GM21576 (cell line): ENCODE measurements around the gene FMO1.
"Not testable (repeated sequence)": the region's sequence is repeated elsewhere in the genome, so short reads cannot be mapped to it uniquely, and the experiment has no call there.

ENCODE experiments used
- ATAC-seq: cut with Tn5 transposase; IDR thresholded peaks from one replicate; pipeline ENCODE4 v1.9.1; 2021; ENCODE audit warnings: mild to moderate bottlenecking, moderate library complexity; ENCODE audit not compliant: unreplicated experiment

Gene FMO1

DNA sequence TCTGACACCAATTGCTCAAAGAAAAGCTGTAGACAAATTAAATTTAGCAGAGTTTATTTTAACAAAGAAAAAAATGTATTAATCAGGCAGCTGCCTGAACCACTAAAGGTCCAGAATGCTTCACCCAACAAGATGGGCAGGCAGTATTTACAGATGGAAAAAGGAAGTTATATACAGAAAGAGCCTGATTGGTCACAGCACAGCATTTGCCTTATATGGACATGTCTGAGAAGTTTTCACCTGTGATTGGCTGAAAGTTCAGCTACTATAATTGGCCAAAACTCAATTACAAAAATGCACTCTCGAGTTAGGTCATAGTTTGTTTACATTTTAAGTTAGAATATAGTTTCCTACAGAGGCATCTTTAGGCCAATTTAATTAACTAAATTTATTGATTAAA lies 15.1 kb upstream of the FMO1 start:
- ATAC-seq, result no peak

DNA sequence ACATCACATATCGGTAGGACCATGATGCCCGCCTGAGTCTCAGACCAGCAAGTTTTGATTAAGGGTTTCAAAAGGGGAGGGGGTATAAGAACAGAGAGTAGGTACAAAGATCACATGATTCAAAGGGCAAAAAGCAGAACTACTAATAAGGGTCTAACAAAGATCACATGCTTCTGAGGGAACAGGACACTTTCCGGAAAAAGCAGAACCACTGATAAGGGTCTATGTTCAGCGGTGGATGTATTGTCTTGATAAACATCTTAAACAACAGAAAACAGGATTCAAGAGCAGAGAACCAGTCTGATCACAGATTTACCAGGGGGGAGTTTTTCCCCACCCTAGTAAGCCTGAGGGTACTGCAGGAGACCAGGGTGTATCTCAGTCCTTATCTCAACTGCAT lies 12.1 kb upstream of the FMO1 start:
- not testable (repeated sequence) for ATAC-seq

DNA sequence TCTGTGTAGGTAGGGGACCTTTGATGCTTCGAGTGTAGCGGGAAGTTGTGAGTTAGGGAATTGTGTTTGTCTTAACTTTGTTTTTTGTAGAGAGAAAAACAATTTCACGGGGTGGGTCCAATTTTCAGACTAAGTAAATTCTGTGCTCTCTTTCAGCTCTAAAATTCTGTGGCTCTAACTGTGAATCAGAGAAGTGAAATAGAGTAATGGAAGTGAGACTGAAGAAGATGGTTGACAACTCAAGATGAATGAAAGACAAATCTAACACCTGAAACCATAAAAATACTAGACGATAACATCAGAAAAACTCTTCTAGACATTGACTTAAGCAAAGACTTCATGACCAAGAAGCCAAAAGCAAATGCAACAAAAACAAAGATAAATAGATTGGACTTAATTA lies 4.4 kb upstream of the FMO1 start:
- no peak for ATAC-seq

DNA sequence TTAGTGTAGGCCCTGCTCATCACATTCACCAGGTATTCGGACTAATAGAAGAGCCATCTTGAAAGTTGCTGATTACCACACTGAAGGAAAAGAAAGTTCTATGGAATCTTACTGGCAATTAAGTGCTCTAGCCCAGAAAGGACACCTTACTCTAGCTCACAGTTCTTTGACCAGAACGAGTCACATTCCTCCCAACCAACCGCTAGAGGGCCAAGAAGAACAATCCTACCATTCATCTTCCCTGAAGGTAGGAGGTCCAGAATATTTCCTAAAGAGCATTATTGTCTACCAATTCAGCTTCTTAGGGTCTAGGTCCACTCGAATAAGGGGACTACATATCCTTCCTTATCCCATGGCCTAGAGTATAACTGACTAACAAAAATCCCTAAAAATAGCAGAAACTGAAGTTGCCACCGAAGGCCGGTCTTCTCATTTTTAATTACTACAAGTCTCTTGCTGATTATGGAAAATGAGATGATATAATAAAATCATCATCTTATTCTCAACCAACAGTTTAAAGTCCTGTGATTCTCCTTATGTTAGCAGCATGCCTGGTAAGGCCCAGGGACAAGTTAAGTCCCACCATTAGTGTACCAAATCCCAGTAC lies 2.7 kb upstream of the FMO1 start:
- peak; percentile 85 for ATAC-seq

DNA sequence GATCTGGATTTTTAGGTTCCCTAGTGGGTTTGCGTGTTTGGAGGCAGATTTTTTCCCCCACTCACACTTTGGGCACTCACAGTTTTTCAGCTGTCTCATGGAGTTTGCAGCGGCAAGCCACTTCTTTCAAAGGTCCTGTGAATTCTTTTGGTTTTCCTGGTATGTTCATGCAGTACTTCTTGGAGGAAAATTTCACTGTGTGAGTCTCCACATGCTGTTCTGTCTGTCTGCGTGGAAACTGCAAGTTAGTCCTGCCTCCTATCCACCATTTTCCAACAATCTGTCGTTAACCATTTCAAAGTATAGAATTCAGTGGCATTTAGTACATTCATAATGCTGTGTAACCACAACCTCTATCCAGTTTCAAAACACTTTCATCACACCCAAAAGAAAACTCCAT lies 793 bp upstream of the FMO1 start:
- no peak for ATAC-seq

DNA sequence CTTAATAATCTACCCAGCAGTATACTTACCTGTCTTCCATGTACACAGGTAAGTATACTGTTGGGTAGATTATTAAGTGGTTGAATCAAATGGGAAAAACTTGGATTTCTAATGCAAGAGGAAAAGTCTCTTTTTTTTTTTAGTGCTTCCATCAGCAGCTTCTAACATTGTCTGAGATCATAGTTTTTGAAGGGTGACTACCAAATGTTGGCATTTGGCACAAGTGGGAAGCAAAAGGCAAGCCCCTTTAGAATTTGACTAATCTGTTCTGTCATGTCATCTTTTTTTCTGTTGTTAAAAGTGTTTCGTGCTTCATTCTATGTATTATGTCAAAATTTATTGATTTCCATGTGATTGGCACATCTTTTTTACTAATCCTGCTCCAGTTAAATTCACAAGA lies 547 bp downstream of the FMO1 start:
- no peak for ATAC-seq

DNA sequence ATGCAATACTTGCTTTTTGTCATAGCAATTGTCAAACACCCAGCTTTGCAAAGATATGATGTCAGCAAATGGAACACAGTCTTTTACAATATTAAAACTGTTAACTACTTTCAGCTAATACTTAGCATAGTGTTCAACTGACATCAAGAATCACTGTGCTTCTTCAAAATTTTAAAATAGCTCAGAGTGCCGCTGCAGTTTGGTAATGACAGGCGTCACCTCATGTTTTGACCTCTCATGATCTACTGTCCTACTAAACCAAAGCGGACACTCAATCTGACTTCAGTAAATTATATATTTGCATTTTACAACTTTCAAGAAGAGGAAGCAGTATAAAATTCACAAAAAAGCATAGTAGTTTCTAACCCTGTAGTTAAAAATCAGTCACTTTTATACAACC lies 2.0 kb downstream of the FMO1 start:
- no peak for ATAC-seq

DNA sequence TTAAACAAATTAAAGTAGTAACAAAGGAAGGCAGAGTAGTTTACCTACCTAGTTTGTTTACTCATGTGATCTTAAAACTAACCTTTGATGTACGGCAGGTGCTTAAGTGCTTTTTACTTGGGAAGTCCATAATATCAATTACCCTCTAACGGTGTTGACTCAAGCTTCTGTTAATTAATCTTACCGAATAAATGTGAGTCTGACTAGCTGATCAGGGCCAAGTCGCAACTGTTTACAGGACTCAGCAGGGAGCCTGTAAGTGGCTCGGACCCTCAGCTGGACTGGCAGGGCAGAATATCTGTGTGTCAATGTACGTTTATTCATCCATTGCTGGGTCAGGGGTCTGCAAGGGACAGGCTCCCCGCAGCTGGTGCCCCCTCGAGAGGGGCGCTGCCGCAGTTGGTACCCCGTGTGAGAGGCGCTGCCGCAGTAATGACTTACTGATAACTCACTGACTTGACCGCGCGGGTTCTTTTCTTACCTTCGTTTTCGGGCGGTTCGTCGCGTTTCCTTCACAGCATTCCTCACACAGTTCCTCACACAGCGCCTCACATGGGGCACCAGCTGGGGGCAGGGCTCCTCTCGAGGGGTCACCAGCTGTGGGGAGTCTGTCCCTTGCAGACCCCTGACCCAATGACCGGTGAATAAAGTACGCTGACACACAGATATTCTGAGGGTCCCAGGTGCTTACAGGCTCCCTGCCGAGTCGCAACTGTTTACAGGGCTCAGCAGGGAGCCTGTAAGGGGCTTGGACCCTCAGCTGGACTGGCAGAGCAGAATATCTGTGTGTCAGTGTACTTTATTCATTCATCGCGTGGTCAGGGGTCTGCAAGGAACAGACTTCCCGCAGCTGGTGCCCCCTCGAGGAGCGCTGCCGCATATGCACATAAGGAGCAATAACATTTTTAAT lies 3.0 kb downstream of the FMO1 start:
- no peak for ATAC-seq

DNA sequence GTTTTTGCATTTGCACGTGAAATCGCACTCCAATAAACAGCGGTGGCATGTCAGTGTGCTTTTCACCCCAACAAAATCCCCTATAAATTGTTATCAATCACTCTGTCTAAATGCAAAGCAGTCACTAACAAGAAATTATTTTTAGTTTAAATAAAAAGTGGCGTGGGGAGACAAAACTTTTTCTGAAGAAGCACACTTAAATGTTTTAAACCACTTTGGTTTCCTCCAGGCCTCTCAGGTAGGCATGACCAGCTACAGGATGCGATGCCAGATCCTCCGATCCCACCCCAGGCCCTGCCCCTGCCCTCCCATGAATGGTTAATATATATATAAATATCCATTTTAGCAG lies 3.6 kb downstream of the FMO1 start:
- ATAC-seq, result no peak

DNA sequence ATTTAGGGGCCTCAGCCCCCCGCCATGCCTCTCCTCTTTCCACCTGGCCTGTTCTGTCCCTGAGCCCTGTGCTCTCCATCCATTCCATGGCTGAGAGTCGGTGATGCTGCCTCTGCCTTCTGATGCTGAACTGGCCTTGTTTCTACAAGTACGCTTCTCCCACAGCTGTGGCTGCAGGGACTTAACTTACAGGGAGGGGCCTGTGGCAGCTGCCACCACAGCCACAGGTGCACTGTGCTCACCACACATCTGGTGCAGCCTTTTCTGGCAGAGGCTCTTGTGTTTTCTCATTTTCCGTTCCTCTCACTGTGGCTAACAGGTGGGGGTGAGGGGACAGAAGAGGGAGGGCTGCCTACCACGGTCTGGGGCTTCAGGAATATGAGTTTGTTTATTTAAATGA lies 4.2 kb downstream of the FMO1 start:
- peak; percentile 94 for ATAC-seq

DNA sequence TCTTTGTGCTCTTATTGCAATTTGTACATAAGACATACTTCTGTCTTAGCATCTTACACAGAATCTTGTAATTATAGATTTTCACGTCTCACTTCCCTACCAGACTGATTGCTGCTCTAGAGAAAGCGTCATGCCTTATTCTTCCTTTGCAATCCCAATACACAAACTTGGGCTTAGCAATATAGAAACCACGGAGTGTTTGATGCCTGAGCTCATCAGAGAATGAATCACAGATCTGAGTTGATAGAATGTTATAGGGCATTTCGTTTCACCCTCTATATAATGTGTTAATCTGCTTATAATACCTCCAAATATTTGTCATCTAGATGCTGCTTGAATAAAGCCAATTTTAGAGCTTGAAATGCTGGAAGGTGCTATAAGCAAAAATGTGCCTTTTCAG lies 6.6 kb downstream of the FMO1 start:
- ATAC-seq, result no peak

DNA sequence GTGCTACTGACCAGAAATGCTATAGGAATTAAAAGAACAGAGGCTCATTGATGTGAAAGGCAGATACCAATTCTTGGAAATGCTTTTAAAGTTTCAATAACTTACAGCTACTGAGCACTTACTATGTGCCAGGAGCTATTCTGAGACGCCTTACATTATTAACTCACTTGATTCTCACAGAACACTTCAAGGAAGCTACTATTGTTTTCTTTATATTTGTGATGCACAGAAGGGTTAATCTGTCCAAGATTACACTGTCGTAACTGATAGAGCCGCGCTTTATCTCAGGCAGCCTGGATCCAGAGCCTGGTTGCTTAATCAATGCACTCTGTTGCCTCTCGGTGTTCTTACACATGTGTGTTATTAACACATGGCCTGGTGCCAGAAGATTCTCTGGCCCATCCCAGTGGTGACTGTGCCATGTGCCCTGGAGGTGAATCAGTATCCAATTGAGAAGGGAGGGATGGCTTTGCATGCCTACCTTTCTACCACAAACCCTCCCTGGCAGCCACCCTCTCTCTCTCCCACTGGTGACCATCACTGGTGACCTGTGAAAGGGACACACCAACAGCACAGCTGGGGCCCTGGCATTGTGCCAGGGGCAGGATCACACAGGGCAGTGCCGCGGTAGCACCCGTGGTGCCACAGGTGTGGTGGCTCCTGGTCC lies 8.8 kb downstream of the FMO1 start:
- ATAC-seq, result no peak

DNA sequence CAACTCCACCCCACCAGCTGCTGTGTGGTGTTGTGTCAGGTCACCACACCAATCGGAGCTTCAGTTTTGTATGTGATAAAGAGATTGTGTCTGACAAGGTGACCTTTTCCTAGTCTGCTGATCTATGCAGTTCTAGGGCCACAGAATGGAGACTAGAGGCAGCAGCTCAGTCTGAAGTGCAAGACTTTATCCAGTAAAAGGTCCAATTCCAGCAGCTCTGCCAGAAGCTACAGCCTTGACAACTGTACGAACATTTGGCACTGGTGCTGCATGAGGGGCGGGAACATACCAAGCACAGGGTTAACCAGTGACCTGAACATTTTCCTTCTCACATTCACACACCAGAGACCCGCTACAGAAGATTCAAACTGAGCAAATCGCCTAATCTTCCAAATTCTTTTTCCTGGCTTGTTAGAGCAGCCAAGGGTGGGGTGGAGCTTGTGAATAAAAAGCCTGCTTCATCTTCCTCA lies 9.3 kb downstream of the FMO1 start:
- ATAC-seq, result no peak

DNA sequence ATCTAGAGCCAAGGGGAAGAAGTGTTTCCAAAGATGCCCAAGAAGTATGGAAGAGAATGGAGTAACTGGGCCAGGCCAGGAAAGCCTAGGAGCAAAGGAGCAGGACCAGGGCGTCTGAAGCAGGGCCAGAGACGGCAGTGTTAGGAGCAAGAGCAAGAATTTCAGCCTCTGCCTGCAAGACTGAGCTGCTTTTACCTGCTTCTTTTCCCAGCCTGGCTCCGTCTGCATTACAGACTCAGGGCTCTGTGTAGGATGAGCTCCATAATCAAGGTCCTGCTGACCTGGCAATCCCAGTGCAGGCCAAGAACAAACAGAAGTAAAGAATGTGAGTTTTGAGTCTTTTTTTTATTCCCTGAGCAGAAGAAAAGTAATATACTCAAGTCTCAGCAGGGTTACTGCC lies 10.1 kb downstream of the FMO1 start:
- no peak for ATAC-seq

DNA sequence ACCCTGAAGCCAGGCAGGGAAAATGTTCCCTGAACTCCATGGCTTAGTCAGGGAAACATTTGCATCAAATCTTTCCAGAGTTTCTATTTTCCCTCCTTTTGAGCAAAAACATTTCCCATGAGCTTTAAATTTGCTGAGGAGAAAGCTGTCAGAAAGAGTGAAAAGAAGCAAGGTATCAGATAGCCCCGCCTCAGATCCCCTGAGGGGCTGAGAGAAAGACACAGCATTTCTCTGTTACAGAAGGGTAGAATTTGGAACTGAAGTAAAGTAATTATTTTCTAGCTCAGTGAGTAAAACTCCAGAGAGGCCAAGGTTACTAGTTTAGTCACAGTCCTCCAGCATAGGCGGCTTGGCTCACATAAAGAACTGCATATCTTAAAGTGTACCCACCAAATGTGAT lies 10.6 kb downstream of the FMO1 start:
- ATAC-seq, result no peak

DNA sequence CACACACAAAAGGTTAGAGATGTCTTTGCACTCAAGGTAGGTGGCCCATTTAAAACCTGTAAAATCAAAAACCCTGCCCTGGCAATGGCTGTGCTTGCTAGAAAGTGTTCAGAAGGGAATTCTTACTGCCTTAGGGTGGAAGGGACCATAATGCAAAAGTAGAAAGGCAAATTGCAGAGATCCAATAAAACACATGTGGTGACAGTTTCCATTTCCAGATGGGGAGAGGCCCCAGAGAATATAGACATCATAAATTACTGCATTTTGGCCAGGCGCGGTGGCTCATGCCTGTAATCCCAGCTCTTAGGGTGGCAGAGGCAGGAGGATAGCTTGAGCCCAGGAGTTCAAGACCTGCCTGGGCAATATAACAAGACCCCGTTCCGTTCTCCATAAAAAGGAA lies 13.0 kb downstream of the FMO1 start:
- no peak for ATAC-seq

DNA sequence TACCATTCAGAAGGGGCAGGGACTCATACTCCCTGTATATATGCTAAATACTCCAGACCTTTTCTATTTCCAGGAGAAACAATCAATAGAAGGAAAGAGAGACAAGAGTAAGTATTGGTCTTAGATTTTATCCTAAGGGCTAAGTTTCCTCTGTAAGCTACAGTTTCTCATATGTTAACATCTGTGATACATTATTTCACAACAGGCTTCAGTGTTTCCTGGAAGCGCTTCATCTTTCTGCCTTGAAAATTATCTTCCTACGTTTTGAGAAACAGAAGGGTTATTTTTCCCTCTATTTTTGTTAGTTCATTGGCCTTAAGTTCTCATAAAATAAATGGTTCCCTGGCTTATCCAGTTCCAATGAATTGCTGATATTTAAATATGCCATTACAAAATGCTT lies 15.6 kb downstream of the FMO1 start:
- no peak for ATAC-seq

DNA sequence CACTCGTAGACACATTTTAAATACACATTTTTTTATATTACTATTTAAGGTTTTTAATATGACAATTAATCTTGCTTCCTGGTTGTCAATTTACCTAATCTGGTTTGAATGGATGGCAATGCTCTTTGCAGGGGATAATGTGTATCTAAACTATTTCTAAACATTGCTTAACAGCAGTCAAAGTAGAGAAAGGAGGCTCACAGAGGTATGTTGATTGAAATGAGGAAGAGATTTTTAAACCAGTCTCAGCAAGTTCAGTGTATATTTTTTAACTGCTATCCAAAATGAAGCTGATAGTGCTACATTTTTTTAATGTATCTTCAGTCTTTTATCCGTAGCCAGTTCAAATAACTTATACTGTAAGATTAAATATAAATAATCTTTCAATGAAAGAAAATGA lies 17.4 kb downstream of the FMO1 start:
- no peak for ATAC-seq

DNA sequence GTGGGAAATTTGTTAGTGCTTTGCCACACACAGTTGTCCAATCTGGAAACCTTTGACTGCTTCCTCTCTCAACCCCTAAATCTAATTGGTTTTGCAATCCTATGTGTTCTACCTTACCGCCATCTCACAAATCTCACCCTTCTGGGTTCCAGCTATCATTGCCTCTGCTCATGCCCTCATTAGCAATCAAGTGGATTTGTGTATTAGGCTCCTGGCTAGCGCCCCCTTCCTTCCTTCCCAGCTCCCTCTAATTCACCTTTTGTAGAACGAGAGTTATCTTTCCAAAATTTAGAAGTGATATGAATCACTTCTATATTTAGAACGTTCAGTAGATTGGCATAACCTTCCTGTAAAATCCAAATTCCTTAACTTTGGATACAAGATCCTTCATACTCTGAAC lies 18.6 kb downstream of the FMO1 start:
- ATAC-seq, result no peak

DNA sequence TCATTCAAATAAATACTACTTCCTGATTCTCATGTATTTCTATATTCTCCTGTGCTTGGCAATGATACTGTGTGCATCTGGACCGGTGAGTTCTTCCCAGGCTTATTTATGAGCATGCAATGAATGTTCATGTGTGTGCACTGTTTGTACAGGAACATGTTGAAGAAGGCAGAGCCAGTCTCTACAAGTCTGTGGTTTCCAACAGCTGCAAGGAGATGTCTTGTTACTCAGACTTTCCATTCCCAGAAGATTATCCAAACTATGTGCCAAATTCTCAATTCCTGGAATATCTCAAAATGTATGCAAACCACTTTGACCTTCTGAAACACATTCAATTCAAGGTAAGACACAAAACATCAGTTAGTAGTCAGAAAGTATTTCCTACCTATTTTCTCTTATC lies 19.1 kb downstream of the FMO1 start:
- ATAC-seq, result no peak

DNA sequence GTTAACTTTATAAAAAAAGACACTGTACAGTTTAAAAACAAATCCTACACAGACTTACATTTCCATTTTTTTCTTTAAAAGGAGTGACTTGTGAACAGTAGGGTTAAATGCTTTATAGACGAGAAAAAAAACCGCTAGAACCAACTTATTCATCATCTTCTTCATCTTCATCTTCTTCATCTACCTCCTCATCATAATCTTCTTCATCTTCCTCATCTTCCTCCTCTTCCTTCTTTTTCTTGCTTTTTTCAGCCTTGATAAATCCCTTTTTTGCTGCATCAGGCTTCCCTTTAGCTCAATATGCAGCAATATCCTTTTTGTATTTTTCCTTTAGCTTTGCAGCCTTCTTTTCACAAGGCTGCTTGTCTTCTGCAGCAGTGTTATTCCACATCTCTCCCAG lies 22.5 kb downstream of the FMO1 start:
- no peak for ATAC-seq

DNA sequence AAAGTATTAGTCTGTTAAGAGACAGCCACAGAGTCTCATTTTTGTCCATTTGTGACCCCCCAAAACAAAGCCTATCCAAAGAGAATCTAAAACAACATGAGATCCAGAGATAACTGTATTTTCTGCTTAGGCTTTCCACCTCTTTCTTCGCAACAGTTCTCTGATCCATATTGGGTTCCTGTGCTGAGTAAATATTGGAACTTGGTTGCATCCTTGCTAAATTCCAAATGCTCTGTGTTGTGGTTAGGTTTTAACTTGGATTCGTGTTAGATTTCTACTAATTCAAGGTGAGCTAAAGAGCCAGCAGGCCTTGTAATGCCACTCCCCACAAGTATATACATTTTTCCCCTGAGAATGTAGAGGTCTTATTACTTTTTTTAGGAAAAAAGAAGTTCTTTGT lies 29.2 kb downstream of the FMO1 start:
- no peak for ATAC-seq
